Measurements from ENCODE around the gene SLC17A8. TPM values are rescaled to one million over a fixed set of nuclear protein-coding genes. Genes with fewer than 3 reads are reported as not detected.

SLC17A8 gene
- total RNA-seq, 1 experiment from 2014 or later: not detected

DNA sequence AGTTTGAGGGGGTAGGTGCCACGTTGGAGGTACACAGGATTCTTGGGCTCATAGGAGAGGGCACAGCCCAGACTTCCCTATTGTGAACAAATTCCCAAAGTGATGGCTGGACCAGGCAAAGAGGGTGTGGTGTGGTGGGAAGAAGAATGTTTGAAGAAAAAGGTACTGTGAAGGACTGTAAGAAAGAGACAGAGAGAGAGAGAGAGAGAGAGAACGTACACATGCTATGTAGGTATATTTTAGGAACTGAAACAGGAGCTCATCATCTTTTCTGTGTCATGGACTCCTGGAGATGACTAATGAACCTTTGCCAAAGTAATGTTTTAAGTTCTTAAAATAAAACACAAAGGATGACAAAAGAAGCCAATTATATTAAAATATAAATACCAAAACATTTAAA lies 24.5 kb downstream of the SLC17A8 start:
- in situ Hi-C loops (cut with HindIII; ENCODE audit: low pct_unique_long_range_greater_than_20kb, low sequenced_read_pairs): no loop called here
- intact Hi-C loops (cut with micrococcal nuclease; ENCODE audit: unreplicated experiment): no loop called here
- TF ChIP-seq TCF7L2 (IDR thresholded peaks at IDR 0.05; ENCODE audit: low read depth, low read length): no peak
- TF ChIP-seq, protein P1, sequence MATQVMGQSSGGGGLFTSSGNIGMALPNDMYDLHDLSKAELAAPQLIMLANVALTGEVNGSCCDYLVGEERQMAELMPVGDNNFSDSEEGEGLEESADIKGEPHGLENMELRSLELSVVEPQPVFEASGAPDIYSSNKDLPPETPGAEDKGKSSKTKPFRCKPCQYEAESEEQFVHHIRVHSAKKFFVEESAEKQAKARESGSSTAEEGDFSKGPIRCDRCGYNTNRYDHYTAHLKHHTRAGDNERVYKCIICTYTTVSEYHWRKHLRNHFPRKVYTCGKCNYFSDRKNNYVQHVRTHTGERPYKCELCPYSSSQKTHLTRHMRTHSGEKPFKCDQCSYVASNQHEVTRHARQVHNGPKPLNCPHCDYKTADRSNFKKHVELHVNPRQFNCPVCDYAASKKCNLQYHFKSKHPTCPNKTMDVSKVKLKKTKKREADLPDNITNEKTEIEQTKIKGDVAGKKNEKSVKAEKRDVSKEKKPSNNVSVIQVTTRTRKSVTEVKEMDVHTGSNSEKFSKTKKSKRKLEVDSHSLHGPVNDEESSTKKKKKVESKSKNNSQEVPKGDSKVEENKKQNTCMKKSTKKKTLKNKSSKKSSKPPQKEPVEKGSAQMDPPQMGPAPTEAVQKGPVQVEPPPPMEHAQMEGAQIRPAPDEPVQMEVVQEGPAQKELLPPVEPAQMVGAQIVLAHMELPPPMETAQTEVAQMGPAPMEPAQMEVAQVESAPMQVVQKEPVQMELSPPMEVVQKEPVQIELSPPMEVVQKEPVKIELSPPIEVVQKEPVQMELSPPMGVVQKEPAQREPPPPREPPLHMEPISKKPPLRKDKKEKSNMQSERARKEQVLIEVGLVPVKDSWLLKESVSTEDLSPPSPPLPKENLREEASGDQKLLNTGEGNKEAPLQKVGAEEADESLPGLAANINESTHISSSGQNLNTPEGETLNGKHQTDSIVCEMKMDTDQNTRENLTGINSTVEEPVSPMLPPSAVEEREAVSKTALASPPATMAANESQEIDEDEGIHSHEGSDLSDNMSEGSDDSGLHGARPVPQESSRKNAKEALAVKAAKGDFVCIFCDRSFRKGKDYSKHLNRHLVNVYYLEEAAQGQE (IDR thresholded peaks at IDR 0.05; ENCODE audit: insufficient read depth in 1 of 2, low read depth in 2 of 2, low read length in 1 of 2): no peak
- TF ChIP-seq SIN3A (IDR thresholded peaks at IDR 0.05; ENCODE audit: borderline replicate concordance, insufficient read depth, low read depth, low read length): no peak
- TF ChIP-seq POLR2AphosphoS5 (IDR thresholded peaks at IDR 0.05; ENCODE audit: low read depth, low read length): no peak
- TF ChIP-seq, protein P2, sequence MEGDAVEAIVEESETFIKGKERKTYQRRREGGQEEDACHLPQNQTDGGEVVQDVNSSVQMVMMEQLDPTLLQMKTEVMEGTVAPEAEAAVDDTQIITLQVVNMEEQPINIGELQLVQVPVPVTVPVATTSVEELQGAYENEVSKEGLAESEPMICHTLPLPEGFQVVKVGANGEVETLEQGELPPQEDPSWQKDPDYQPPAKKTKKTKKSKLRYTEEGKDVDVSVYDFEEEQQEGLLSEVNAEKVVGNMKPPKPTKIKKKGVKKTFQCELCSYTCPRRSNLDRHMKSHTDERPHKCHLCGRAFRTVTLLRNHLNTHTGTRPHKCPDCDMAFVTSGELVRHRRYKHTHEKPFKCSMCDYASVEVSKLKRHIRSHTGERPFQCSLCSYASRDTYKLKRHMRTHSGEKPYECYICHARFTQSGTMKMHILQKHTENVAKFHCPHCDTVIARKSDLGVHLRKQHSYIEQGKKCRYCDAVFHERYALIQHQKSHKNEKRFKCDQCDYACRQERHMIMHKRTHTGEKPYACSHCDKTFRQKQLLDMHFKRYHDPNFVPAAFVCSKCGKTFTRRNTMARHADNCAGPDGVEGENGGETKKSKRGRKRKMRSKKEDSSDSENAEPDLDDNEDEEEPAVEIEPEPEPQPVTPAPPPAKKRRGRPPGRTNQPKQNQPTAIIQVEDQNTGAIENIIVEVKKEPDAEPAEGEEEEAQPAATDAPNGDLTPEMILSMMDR (IDR thresholded peaks at IDR 0.05): no peak
- Histone ChIP-seq H3K4me3 (ENCODE audit: low read depth in 2 of 2, low read length in 2 of 2) (no peak overlapping the region), H3K27ac (ENCODE audit: low read length) (no peak overlapping the region), H3K9me3 (ENCODE audit: control insufficient read depth, insufficient read depth, low read depth, low read length) (no peaks in the 10 kb centered on the region), H3K27me3 (ENCODE audit: control insufficient read depth, insufficient read depth, low read length) (no peaks in the 10 kb centered on the region), H3K36me3 (ENCODE audit: control insufficient read depth, insufficient read depth, low read length) (no peaks in the 10 kb centered on the region), H3K4me1 (ENCODE audit: control insufficient read depth, insufficient read depth, low read length) (no peaks in the 10 kb centered on the region)
- ChIA-PET POLR2A (no interaction called here), CTCF (no interaction called here)
- no peak for ATAC-seq
- no peak for DNase-seq (ENCODE audit: low read depth, low spot score)
- no TSS peak for BruUV-seq (replicated peaks)

DNA sequence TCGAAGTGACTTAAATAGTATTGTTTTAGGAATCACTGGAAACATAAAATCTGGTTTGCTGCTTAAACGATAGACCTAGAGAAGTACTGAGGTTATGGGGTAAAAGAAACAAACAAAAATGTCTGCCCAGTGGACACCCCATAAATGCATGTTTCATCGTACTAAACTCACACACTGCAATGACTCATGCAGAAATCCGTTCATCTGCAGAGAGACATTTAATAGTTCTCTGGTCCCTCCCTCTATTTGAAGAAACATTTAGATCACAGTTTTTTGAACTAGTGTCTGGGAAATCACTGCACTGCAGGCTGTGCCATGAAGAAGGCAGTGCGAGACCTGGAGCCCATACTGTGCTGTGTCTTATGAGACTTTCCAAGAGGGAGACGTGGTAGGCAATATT lies 25.5 kb downstream of the SLC17A8 start:
- TF ChIP-seq, protein P2 (IDR thresholded peaks at IDR 0.05): no peak
- TF ChIP-seq POLR2AphosphoS5 (IDR thresholded peaks at IDR 0.05; ENCODE audit: low read depth, low read length): no peak
- TF ChIP-seq TCF7L2 (IDR thresholded peaks at IDR 0.05; ENCODE audit: low read depth, low read length): no peak
- TF ChIP-seq SIN3A (IDR thresholded peaks at IDR 0.05; ENCODE audit: borderline replicate concordance, insufficient read depth, low read depth, low read length): no peak
- TF ChIP-seq, protein P1 (IDR thresholded peaks at IDR 0.05; ENCODE audit: insufficient read depth in 1 of 2, low read depth in 2 of 2, low read length in 1 of 2): no peak
- no peak overlapping the region for H3K27ac ChIP-seq (ENCODE audit: low read length)
- no peaks in the 10 kb centered on the region for H3K9me3 ChIP-seq (ENCODE audit: control insufficient read depth, insufficient read depth, low read depth, low read length)
- BruUV-seq (replicated peaks): no TSS peak
- H3K4me1 ChIP-seq (ENCODE audit: control insufficient read depth, insufficient read depth, low read length): no peaks in the 10 kb centered on the region
- no peak overlapping the region for H3K4me3 ChIP-seq (ENCODE audit: low read depth in 2 of 2, low read length in 2 of 2)
- DNase-seq (ENCODE audit: low read depth, low spot score) (no peak), ATAC-seq (no peak)
- no peaks in the 10 kb centered on the region for H3K36me3 ChIP-seq (ENCODE audit: control insufficient read depth, insufficient read depth, low read length)
- in situ Hi-C loops (cut with HindIII; ENCODE audit: low pct_unique_long_range_greater_than_20kb, low sequenced_read_pairs) (no loop called here), intact Hi-C loops (cut with micrococcal nuclease; ENCODE audit: unreplicated experiment) (no loop called here)
- CTCF ChIA-PET: no interaction called here
- POLR2A ChIA-PET: no interaction called here
- no peaks in the 10 kb centered on the region for H3K27me3 ChIP-seq (ENCODE audit: control insufficient read depth, insufficient read depth, low read length)
